Measurements from ENCODE around the gene SLC43A2.

DNA sequence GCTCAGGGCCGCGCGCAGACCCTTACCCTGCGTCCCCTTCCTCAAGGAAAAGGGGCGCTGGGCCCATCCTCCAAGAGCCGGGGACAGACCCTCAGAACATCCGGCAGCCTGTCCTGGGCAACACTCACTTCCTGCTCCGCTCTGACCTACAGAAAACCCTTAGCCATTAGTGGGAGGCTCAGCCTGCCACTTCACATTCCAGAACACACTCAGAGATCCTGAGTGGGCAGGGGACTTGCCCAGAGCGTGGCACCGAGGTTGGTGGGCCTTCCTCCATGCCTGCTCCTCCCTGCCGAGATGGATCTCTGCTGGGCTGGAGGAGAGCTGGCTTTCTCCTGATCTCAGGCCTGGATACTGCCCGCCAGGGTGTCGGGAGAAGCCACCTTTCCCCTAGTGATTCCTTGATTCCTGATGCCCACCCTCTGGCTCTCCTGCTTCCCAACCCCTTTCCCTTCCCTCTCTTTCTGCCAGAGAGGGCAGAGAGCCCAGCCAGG is 15.4 kb upstream of the SLC43A2 start:
- TF ChIP-seq EP300 (conservative IDR thresholded peaks at IDR 0.05; ENCODE audit: poor library complexity, severe bottlenecking) (no peak), MXI1 (conservative IDR thresholded peaks at IDR 0.05; ENCODE audit: poor library complexity, severe bottlenecking) (no peak), RAD21 (conservative IDR thresholded peaks at IDR 0.05) (no peak), EZH2 (IDR thresholded peaks at IDR 0.05; ENCODE audit: borderline replicate concordance, insufficient read depth, low read length, poor library complexity, severe bottlenecking) (no peak)
- TF ChIP-seq, protein P1, sequence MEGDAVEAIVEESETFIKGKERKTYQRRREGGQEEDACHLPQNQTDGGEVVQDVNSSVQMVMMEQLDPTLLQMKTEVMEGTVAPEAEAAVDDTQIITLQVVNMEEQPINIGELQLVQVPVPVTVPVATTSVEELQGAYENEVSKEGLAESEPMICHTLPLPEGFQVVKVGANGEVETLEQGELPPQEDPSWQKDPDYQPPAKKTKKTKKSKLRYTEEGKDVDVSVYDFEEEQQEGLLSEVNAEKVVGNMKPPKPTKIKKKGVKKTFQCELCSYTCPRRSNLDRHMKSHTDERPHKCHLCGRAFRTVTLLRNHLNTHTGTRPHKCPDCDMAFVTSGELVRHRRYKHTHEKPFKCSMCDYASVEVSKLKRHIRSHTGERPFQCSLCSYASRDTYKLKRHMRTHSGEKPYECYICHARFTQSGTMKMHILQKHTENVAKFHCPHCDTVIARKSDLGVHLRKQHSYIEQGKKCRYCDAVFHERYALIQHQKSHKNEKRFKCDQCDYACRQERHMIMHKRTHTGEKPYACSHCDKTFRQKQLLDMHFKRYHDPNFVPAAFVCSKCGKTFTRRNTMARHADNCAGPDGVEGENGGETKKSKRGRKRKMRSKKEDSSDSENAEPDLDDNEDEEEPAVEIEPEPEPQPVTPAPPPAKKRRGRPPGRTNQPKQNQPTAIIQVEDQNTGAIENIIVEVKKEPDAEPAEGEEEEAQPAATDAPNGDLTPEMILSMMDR (IDR thresholded peaks at IDR 0.05; ENCODE audit: poor library complexity, severe bottlenecking) = no peak
- TF ChIP-seq, protein P2, sequence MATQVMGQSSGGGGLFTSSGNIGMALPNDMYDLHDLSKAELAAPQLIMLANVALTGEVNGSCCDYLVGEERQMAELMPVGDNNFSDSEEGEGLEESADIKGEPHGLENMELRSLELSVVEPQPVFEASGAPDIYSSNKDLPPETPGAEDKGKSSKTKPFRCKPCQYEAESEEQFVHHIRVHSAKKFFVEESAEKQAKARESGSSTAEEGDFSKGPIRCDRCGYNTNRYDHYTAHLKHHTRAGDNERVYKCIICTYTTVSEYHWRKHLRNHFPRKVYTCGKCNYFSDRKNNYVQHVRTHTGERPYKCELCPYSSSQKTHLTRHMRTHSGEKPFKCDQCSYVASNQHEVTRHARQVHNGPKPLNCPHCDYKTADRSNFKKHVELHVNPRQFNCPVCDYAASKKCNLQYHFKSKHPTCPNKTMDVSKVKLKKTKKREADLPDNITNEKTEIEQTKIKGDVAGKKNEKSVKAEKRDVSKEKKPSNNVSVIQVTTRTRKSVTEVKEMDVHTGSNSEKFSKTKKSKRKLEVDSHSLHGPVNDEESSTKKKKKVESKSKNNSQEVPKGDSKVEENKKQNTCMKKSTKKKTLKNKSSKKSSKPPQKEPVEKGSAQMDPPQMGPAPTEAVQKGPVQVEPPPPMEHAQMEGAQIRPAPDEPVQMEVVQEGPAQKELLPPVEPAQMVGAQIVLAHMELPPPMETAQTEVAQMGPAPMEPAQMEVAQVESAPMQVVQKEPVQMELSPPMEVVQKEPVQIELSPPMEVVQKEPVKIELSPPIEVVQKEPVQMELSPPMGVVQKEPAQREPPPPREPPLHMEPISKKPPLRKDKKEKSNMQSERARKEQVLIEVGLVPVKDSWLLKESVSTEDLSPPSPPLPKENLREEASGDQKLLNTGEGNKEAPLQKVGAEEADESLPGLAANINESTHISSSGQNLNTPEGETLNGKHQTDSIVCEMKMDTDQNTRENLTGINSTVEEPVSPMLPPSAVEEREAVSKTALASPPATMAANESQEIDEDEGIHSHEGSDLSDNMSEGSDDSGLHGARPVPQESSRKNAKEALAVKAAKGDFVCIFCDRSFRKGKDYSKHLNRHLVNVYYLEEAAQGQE (IDR thresholded peaks at IDR 0.05; ENCODE audit: borderline replicate concordance) = no peak
